HG02571 (cell line): ENCODE results near the gene DNAH2.

Experiments used
- ATAC-seq: cut with Tn5 transposase; IDR thresholded peaks from one replicate; pipeline ENCODE4 v1.9.1; 2021; ENCODE audit warnings: mild to moderate bottlenecking, moderate library complexity; ENCODE audit not compliant: unreplicated experiment

Gene DNAH2

GRCh38 chr17:7836596-7837407 lies 119.3 kb downstream of the DNAH2 start:
- no peak for ATAC-seq

- no peak for ATAC-seq
These were observed 120.0 kb downstream of the DNAH2 start for GRCh38 chr17:7837408-7838088.

- no peak for ATAC-seq
These were observed 120.8 kb downstream of the DNAH2 start for GRCh38 chr17:7838090-7839075.

GRCh38 chr17:7839190-7839875 lies 121.8 kb downstream of the DNAH2 start:
- no peak for ATAC-seq

GRCh38 chr17:7839876-7840261 lies 122.3 kb downstream of the DNAH2 start:
- ATAC-seq: no peak

GRCh38 chr17:7840441-7840840 lies 122.9 kb downstream of the DNAH2 start:
- ATAC-seq: no peak

- ATAC-seq: no peak
These were observed 123.3 kb downstream of the DNAH2 start for GRCh38 chr17:7840875-7841274.

GRCh38 chr17:7841396-7841914 lies 123.9 kb downstream of the DNAH2 start:
- peak; percentile 4 for ATAC-seq

- ATAC-seq: peak; percentile 11
These were observed 124.4 kb downstream of the DNAH2 start for GRCh38 chr17:7841915-7842379.

- peak; percentile 22 for ATAC-seq
These were observed 125.1 kb downstream of the DNAH2 start for GRCh38 chr17:7842380-7843256.

GRCh38 chr17:7843257-7843535 lies 125.7 kb downstream of the DNAH2 start:
- no peak for ATAC-seq

GRCh38 chr17:7843536-7844291 lies 126.2 kb downstream of the DNAH2 start:
- ATAC-seq: no peak

GRCh38 chr17:7844292-7845154 lies 127.0 kb downstream of the DNAH2 start:
- peak; percentile 46 for ATAC-seq

- ATAC-seq: no peak
These were observed 128.0 kb downstream of the DNAH2 start for GRCh38 chr17:7845359-7846062.

GRCh38 chr17:7846063-7846735 lies 128.7 kb downstream of the DNAH2 start:
- no peak for ATAC-seq

GRCh38 chr17:7846765-7847661 lies 129.5 kb downstream of the DNAH2 start:
- ATAC-seq: no peak
